ENCODE data around the gene SLC7A11. TPM values are rescaled to one million over a fixed set of nuclear protein-coding genes. Genes with fewer than 3 reads are reported as not detected.

The SLC7A11 gene
- polyA plus RNA-seq, 3 donors: 0.02 to 0.07 TPM; not detected in 1

GRCh38 chr4:138262030-138262429 lies 19.9 kb upstream of the SLC7A11 start:
- Mint-ChIP-seq H3K9me3 (peaks cover 0 to 2% (median 2%) of the 10 kb centered on the region in 7 donors), H3K36me3 (no peaks in the 10 kb centered on the region), H3K4me3 (no peak overlapping the region), H3K4me1 (peaks cover 9% of the 10 kb centered on the region), H3K27me3 (ENCODE audit: low read depth in 3 of 3) (peaks cover 0 to 5% (median 1%) of the 10 kb centered on the region in 3 donors), H3K27ac (no peak overlapping the region)
- Histone ChIP-seq H4K20me1 (ENCODE audit: insufficient read depth, low read length) (no peaks in the 10 kb centered on the region), H3K79me2 (ENCODE audit: insufficient read depth, low read length) (no peaks in the 10 kb centered on the region), H3K4me2 (replicated peaks; ENCODE audit: extremely low read depth, low read length, poor library complexity, severe bottlenecking) (no peak overlapping the region), H3K4me1 (ENCODE audit: control insufficient read depth in 1 of 2, insufficient read depth in 2 of 2, low read length in 2 of 2) (peaks cover 0 to 3% of the 10 kb centered on the region in 2 donors), H2AFZ (ENCODE audit: insufficient read depth, low read depth, low read length, poor library complexity, severe bottlenecking) (no peak overlapping the region), H3K9me3 (replicated peaks in 1 of 2; ENCODE audit: control insufficient read depth in 1 of 2, insufficient read depth in 1 of 2, low read length in 2 of 2) (no peaks in the 10 kb centered on the region), H3K9ac (ENCODE audit: insufficient read depth, low read length, poor library complexity, severe bottlenecking) (no peak overlapping the region), H3K4me3 (replicated peaks in 1 of 3; ENCODE audit: low read depth in 2 of 3, low read length in 3 of 3) (no peak overlapping the region), H3K36me3 (replicated peaks in 1 of 2; ENCODE audit: control insufficient read depth in 1 of 2, insufficient read depth in 2 of 2, low read length in 2 of 2) (no peaks in the 10 kb centered on the region), H3K27me3 (ENCODE audit: control insufficient read depth in 2 of 2, insufficient read depth in 2 of 2, low read length in 2 of 2) (no peaks in the 10 kb centered on the region), H3K27ac (ENCODE audit: low read depth in 1 of 2, low read length in 2 of 2) (no peak overlapping the region)
- intact Hi-C loops (cut with micrococcal nuclease): no loop called here
- WGBS (ENCODE audit: insufficient coverage): no CpG with 5 or more reads among the region's 4 CpGs
- DNase-seq: no peak
- no peak for TF ChIP-seq CTCF (IDR thresholded peaks at IDR 0.05)

- H3K4me2 ChIP-seq (replicated peaks; ENCODE audit: extremely low read depth, low read length, poor library complexity, severe bottlenecking): no peak overlapping the region
- peaks cover 0 to 3% of the 10 kb centered on the region in 2 donors for H3K4me1 ChIP-seq (ENCODE audit: control insufficient read depth in 1 of 2, insufficient read depth in 2 of 2, low read length in 2 of 2)
- H3K79me2 ChIP-seq (ENCODE audit: insufficient read depth, low read length): no peaks in the 10 kb centered on the region
- no peak overlapping the region for H3K27ac ChIP-seq (ENCODE audit: low read depth in 1 of 2, low read length in 2 of 2)
- H3K9me3 Mint-ChIP-seq: peaks cover 0 to 11% (median 3%) of the 10 kb centered on the region in 7 donors
- no peak overlapping the region for H3K4me3 Mint-ChIP-seq
- no peaks in the 10 kb centered on the region for H3K36me3 Mint-ChIP-seq
- H3K36me3 ChIP-seq (replicated peaks in 1 of 2; ENCODE audit: control insufficient read depth in 1 of 2, insufficient read depth in 2 of 2, low read length in 2 of 2): no peaks in the 10 kb centered on the region
- no peak overlapping the region for H3K27ac Mint-ChIP-seq
- peaks cover 9% of the 10 kb centered on the region for H3K4me1 Mint-ChIP-seq
- H3K9ac ChIP-seq (ENCODE audit: insufficient read depth, low read length, poor library complexity, severe bottlenecking): no peak overlapping the region
- H3K27me3 ChIP-seq (ENCODE audit: control insufficient read depth in 2 of 2, insufficient read depth in 2 of 2, low read length in 2 of 2): no peaks in the 10 kb centered on the region
- no CpG with 5 or more reads among the region's 2 CpGs for WGBS (ENCODE audit: insufficient coverage)
- TF ChIP-seq CTCF (IDR thresholded peaks at IDR 0.05): no peak
- no peaks in the 10 kb centered on the region for H4K20me1 ChIP-seq (ENCODE audit: insufficient read depth, low read length)
- no peak overlapping the region for H2AFZ ChIP-seq (ENCODE audit: insufficient read depth, low read depth, low read length, poor library complexity, severe bottlenecking)
- intact Hi-C loops (cut with micrococcal nuclease): no loop called here
- H3K27me3 Mint-ChIP-seq (ENCODE audit: low read depth in 3 of 3): peaks cover 0 to 2% (median 1%) of the 10 kb centered on the region in 3 donors
- peaks cover 0 to 8% of the 10 kb centered on the region in 2 donors for H3K9me3 ChIP-seq (replicated peaks in 1 of 2; ENCODE audit: control insufficient read depth in 1 of 2, insufficient read depth in 1 of 2, low read length in 2 of 2)
- no peak for DNase-seq
- no peak overlapping the region for H3K4me3 ChIP-seq (replicated peaks in 1 of 3; ENCODE audit: low read depth in 2 of 3, low read length in 3 of 3)
Measured at GRCh38 chr4:138259824-138260223, 17.7 kb upstream of the SLC7A11 start.

Data from CD14-positive monocyte (primary cell).